Gastrocnemius medialis (tissue), 4 donors: Measurements from ENCODE around the gene PLA2G4F.

Source experiments
- CTCF ChIP-seq, 5 experiments: fragments of 450-650 bp in 3 of 5; fragments of 200-600 bp in 2 of 5; sonication (generic) in 2 of 5; IDR thresholded peaks in 4 of 5; conservative IDR thresholded peaks in 1 of 5; 1 replicate in 4 of 5; 2 replicates in 1 of 5; pipeline ENCODE4 v1.5.1; 2016 to 2019; ENCODE audit warnings: antibody characterized with exemption in 5 of 5, mild to moderate bottlenecking in 3 of 5, moderate library complexity in 3 of 5
- POLR2A ChIP-seq, 2 donors: fragments of 450-650 bp; IDR thresholded peaks; one replicate each; pipeline ENCODE4 v1.6.1; 2017; ENCODE audit warnings: antibody characterized with exemption in 2 of 2, mild to moderate bottlenecking in 2 of 2, moderate library complexity in 2 of 2

- TF ChIP-seq CTCF (IDR thresholded peaks at IDR 0.05 in 4 of 5, conservative IDR thresholded peaks at IDR 0.05 in 1 of 5) (no peak), POLR2A (IDR thresholded peaks at IDR 0.05) (no peak)
Observed at GRCh38 chr15:42151736-42152135, 4.7 kb downstream of the PLA2G4F start.
